Measurements from ENCODE around the gene INAVA.

DNA sequence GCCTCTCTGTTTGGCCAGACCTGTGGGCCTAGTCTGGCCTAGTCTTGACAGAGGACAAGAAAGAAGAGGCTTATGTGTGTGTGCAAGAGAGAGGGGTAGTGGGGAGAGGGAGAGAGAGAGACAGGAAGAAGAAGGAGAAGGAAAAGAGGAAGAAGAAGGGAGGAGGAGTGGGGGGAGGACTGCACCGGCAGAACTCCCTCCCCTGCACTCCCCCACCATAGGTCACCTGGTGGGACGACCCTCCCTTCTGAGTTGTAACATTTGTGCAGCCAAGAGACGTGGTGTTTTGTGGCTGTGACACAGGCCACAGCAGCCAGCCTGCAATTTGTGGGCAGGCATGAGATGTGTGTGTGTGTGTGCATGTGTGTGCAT, 4.3 kb downstream of the INAVA start:
- TF ChIP-seq ZNF431 (CRISPR knock-in tag; IDR thresholded peaks at IDR 0.05; ENCODE audit: borderline replicate concordance, low read depth) (no peak), IKZF1 (IDR thresholded peaks at IDR 0.05) (no peak), MZF1 (CRISPR knock-in tag; IDR thresholded peaks at IDR 0.05; ENCODE audit: borderline replicate concordance) (no peak), MTA3 (CRISPR knock-in tag; IDR thresholded peaks at IDR 0.05) (no peak), USF2 (IDR thresholded peaks at IDR 0.05; ENCODE audit: low read depth, low read length) (no peak), USF2 (CRISPR knock-in tag; IDR thresholded peaks at IDR 0.05; ENCODE audit: borderline replicate concordance) (no peak), JUND (CRISPR knock-in tag; IDR thresholded peaks at IDR 0.05) (no peak)
- TF ChIP-seq, protein P1, sequence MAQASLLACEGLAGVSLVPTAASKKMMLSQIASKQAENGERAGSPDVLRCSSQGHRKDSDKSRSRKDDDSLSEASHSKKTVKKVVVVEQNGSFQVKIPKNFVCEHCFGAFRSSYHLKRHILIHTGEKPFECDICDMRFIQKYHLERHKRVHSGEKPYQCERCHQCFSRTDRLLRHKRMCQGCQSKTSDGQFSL (CRISPR knock-in tag; IDR thresholded peaks at IDR 0.05) = no peak
- TF ChIP-seq, protein P2, sequence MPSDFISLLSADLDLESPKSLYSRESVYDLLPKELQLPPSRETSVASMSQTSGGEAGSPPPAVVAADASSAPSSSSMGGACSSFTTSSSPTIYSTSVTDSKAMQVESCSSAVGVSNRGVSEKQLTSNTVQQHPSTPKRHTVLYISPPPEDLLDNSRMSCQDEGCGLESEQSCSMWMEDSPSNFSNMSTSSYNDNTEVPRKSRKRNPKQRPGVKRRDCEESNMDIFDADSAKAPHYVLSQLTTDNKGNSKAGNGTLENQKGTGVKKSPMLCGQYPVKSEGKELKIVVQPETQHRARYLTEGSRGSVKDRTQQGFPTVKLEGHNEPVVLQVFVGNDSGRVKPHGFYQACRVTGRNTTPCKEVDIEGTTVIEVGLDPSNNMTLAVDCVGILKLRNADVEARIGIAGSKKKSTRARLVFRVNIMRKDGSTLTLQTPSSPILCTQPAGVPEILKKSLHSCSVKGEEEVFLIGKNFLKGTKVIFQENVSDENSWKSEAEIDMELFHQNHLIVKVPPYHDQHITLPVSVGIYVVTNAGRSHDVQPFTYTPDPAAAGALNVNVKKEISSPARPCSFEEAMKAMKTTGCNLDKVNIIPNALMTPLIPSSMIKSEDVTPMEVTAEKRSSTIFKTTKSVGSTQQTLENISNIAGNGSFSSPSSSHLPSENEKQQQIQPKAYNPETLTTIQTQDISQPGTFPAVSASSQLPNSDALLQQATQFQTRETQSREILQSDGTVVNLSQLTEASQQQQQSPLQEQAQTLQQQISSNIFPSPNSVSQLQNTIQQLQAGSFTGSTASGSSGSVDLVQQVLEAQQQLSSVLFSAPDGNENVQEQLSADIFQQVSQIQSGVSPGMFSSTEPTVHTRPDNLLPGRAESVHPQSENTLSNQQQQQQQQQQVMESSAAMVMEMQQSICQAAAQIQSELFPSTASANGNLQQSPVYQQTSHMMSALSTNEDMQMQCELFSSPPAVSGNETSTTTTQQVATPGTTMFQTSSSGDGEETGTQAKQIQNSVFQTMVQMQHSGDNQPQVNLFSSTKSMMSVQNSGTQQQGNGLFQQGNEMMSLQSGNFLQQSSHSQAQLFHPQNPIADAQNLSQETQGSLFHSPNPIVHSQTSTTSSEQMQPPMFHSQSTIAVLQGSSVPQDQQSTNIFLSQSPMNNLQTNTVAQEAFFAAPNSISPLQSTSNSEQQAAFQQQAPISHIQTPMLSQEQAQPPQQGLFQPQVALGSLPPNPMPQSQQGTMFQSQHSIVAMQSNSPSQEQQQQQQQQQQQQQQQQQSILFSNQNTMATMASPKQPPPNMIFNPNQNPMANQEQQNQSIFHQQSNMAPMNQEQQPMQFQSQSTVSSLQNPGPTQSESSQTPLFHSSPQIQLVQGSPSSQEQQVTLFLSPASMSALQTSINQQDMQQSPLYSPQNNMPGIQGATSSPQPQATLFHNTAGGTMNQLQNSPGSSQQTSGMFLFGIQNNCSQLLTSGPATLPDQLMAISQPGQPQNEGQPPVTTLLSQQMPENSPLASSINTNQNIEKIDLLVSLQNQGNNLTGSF (CRISPR knock-in tag; IDR thresholded peaks at IDR 0.05) = no peak
